GM18511 (cell line): ENCODE measurements around the gene DPM2.
A peak's percentile ranks its signal among the peaks of the same experiment; 100 is the strongest.

ENCODE experiments used
- ATAC-seq: cut with Tn5 transposase; IDR thresholded peaks from one replicate; pipeline ENCODE4 v1.9.1; 2021; ENCODE audit warnings: mild to moderate bottlenecking, moderate library complexity; ENCODE audit not compliant: unreplicated experiment

DPM2 gene

GRCh38 chr9:127899128-127899943 is 38.3 kb downstream of the DPM2 start, which contains the start of gene ST6GALNAC6:
ST6GALNAC6 (minus strand) TSS chr9:127899603; CDS start chr9:127897981, 1,622 bp downstream.
- ATAC-seq, result peak; percentile 53

DNA sequence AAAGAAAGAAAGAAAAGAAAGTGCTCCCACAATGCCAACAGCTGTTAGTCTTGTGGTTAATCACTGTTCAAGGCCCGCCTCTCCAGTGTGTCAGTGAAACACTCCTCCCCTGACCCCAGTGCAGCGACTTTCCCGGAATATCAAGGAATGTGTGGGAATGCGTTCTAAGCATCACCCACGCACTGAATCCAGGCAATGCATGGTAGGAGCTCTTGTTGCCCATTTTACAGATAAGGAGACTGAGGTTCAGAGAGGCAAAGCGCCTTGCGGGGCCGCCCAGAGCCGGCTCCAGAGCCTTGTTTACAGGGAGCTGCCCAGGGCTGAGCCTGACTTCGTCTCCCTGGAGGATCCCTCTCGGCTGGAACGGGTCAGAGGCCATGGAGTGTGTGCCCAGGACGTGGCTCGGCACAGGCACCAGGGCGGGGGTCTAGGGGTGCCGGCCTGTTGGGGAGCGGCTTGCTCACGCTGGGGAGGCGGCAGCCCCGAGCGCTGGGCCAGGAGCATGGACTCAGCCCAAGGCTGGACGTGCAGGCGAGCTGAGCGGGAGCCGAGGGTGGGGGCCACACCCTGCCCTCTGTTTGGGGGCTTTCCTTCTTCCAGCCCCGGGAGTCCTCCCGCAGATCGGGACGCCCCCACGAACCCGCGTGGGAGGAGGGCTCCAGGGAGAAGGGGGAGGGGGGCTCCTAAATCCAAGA is 39.1 kb downstream of the DPM2 start:
- ATAC-seq, result peak; percentile 15

DNA sequence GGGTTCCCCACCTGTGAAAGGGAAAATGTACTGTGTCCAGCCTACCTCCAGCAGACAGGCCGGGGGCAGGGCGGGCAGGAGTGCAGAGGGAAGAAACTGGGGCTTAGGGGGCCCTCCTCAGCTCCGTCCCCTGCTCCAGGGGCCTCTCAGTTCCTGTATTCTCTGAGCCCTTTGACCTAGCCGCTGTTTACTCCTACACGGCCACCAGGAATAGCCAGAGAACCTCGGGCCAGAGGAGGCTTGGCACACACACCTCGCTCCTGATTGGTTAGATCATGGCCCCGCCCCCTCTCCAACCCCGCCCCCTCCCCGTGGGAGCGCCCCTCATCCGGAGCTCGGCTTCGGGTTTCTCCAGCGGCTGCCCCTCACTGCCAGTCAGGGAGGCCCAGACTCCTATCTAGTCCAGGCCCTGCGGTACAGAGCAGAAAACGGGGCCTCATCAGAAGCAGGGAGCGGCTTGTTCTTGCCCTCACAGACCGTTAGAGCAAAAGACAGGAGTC is 40.4 kb downstream of the DPM2 start:
- no peak for ATAC-seq

- no peak for ATAC-seq
These were observed 41.1 kb downstream of the DPM2 start for GRCh38 chr9:127896395-127897192.

- ATAC-seq, result no peak
These were observed 41.8 kb downstream of the DPM2 start for GRCh38 chr9:127895811-127896210.

- no peak for ATAC-seq
These were observed 44.3 kb downstream of the DPM2 start for GRCh38 chr9:127893392-127893791.

DNA sequence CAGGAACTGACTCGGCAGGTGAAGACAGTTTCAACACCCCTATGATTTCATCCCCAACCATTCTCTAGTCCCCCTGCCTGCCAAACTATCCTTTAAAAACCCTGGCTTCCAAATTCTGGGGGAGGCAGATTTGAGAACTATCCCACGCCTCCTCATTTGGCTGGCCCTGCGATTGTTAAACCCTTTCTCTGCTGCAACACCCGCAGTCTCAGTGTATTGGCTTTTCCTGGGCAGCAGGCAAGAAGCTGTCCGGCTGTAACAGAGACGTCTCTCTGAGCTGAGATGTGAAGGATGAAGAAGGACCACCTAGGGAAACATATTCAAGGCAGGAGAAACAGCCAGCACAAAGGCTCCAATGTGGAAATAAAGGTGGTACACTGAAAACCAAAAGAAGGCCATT is 44.8 kb downstream of the DPM2 start:
- ATAC-seq, result no peak

DNA sequence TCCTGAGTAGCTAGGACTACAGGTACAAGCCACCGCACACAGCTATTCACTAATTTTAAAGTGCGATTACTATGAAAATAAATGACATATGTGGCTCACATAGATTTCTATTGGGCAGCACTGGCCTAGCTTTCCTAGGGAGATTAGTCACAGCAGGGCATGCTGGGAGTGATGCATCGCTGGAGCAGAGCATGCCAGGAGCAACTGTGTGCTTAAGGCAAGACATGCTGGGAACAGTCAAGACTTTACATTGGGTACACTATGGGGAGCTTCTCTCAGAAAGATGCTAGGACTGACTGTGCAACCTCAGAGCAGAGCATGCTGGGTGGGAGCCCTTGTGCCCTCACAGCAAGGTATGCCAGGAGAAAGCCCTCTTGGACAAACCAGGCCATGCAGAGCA is 47.6 kb downstream of the DPM2 start:
- no peak for ATAC-seq

DNA sequence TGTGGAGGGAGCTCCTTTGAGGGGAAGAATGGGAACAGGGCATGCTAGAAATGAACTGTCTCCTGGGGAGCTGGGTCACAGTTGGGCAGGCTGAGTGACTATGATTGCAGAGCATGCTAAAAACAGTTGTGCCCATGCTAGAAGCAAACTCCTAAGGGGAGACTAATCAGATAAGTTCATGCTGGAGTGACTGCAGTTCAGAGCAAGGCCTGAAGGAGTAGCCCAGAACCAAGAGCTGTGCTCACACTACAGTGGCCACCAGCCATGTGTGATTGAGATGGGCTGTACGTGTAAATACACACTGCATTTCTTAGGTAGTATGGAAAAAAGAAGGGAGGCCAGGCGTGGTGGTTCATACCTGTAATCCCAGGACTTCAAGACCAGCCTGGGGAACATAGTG is 49.9 kb downstream of the DPM2 start:
- ATAC-seq, result no peak

DNA sequence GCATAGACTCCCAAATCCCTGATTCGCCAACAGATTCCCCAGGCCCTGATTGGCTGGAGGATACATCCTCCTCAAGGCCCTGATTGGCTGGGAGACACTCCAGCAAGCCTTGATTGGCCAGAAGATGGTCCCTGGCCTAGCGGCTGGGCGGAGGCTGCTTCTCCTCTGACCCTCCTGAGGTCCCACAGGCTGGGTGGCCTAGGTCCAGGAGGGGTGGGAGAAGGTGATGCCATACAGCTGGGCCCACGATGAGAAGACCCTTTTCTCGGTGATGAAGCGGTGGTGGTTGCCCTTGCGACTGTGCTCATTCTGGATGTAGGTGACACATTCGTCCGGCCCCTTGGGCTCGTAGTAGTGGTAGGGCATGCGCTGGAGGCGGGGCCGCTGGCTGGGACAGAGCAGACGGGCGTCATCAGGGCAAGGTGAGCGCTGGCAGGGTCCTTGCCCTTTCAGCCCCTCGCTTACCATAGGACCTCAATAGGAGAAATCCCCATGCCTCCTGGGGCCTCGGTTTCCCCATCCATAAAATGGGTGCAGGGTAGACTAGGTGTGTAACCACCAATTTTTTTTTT is 51.2 kb downstream of the DPM2 start:
- ATAC-seq, result no peak

DNA sequence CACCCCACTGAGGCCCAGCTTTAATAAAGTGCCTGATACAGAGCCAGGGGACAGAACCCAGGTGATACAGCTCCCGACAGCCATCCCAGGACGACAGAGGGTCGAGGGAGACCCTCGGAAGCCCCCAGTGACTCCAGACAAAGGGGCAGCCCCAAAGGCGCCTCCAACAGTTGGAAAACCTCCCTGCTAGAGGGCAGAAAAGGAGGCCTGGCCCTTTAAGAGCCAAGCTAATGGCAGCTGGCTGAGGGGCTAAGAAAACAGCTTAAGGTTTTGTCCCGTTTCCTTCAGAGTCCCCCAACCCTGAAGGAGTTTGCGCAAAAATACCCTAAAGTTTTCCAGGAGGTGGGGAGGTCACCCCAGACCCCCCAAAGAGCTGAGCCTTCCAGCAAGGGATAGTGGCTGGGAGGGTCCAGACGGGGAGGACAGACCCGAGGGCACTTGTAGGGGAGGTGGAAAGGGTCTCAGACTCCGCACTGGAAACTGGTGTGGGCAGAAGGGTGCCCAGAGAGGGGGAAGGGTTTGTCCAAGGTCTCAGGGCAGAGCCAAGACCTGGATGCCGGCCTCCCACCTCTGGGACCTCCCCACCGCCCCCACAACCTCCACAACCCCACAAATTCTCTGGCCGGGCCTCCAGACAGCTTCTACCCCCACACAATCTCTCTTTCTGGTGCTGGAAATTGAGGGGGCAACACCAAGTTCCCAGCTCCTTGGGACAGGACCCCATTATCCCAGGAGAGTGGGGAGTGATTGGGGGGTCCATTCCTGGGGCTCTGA is 52.0 kb downstream of the DPM2 start:
- ATAC-seq, result no peak
